HEK293 (cell line): ENCODE measurements around the gene CNOT4.

ENCODE experiments used
- CTCF ChIA-PET: fragments of 350-600 bp; formaldehyde crosslinking; extraction: SDS; loops from one replicate; lab custom pipeline; 2021; ENCODE audit warnings: antibody characterized with exemption; lab: Yijun Ruan, JAX
- POLR2A ChIA-PET: fragments of 300-600 bp; formaldehyde crosslinking; extraction: SDS; loops from one replicate; lab custom pipeline; 2020; ENCODE audit warnings: antibody characterized with exemption, inconsistent platforms; lab: Yijun Ruan, JAX
- H3K27ac ChIP-seq: fragments of 200-500 bp; sonication (Bioruptor generic); 2 replicates; pipeline ENCODE4 v1.5.1; 2014; ENCODE audit warnings: low read depth, low read length, control low read depth, inconsistent platforms; ENCODE audit errors: extremely low read depth
- H3K36me3 ChIP-seq, 2 experiments: fragments of 200-500 bp in 1 of 2; sonication (Bioruptor generic) in 1 of 2; 1 replicate in 1 of 2; 2 replicates in 1 of 2; pipeline ENCODE4 v1.5.1; 2014 to 2017; ENCODE audit warnings: inconsistent platforms in 2 of 2, low read length in 2 of 2; ENCODE audit not compliant: control insufficient read depth in 2 of 2, insufficient read depth in 1 of 2
- H3K4me1 ChIP-seq: fragments of 200-500 bp; sonication (Bioruptor generic); 2 replicates; pipeline ENCODE4 v1.5.1; 2014; ENCODE audit warnings: mild to moderate bottlenecking, low read length, inconsistent platforms; ENCODE audit not compliant: control insufficient read depth, insufficient read depth
- H3K4me3 ChIP-seq: 2 replicates; pipeline ENCODE4 v1.5.1; 2011; ENCODE audit warnings: low read depth, mild to moderate bottlenecking, control low read depth, low read length, moderate library complexity
- H3K9me3 ChIP-seq: fragments of 200-500 bp; sonication (Bioruptor generic); 2 replicates; pipeline ENCODE4 v1.5.1; 2014; ENCODE audit warnings: low read depth, low read length, inconsistent platforms; ENCODE audit not compliant: control insufficient read depth, insufficient read depth
- BCL11A ChIP-seq: fragments of 450-650 bp; formaldehyde crosslinking; IDR thresholded peaks from 2 replicates; pipeline ENCODE4 v1.5.1; 2016; ENCODE audit warnings: low read depth, missing biosample characterization, missing genetic modification characterization
- GLI2 ChIP-seq: fragments of 450-650 bp; formaldehyde crosslinking; IDR thresholded peaks from 2 replicates; pipeline ENCODE4; 2017; ENCODE audit warnings: missing biosample characterization, missing genetic modification characterization, low read depth, borderline replicate concordance
- KLF10 ChIP-seq: fragments of 450-650 bp; IDR thresholded peaks from 2 replicates; pipeline ENCODE4 v1.5.1; 2018; ENCODE audit warnings: missing biosample characterization, mild to moderate bottlenecking, missing genetic modification characterization
- KLF9 ChIP-seq: fragments of 450-650 bp; formaldehyde crosslinking; IDR thresholded peaks from 2 replicates; pipeline ENCODE4 v1.5.1; 2016; ENCODE audit warnings: missing biosample characterization, missing genetic modification characterization, low read depth
- MEIS1 ChIP-seq: sonication (generic); formaldehyde crosslinking; IDR thresholded peaks from 2 replicates; pipeline ENCODE4 v1.8.1; 2022; ENCODE audit warnings: missing genetic modification reagents, mild to moderate bottlenecking, borderline replicate concordance
- SETDB1 ChIP-seq: IDR thresholded peaks from one replicate; pipeline ENCODE4 v1.6.1; 2017; ENCODE audit warnings: mild to moderate bottlenecking, low read length, moderate library complexity, mixed read lengths; ENCODE audit not compliant: insufficient read length
- SP3 ChIP-seq: fragments of 450-650 bp; formaldehyde crosslinking; IDR thresholded peaks from 2 replicates; pipeline ENCODE4 v1.5.1; 2016; ENCODE audit warnings: missing biosample characterization, missing genetic modification characterization
- YY1 ChIP-seq: fragments of 450-650 bp; formaldehyde crosslinking; IDR thresholded peaks from 2 replicates; pipeline ENCODE4 v1.5.1; 2018; ENCODE audit warnings: missing biosample characterization, missing genetic modification characterization
- ZFHX2 ChIP-seq: fragments of 450-650 bp; formaldehyde crosslinking; conservative IDR thresholded peaks from 2 replicates; pipeline ENCODE4 v1.5.1; 2016; ENCODE audit warnings: missing biosample characterization, missing genetic modification characterization
- ZNF148 ChIP-seq: fragments of 450-650 bp; formaldehyde crosslinking; IDR thresholded peaks from 2 replicates; pipeline ENCODE4 v1.5.0; 2017; ENCODE audit warnings: missing biosample characterization, missing genetic modification characterization, borderline replicate concordance
- ZNF175 ChIP-seq: fragments of 450-650 bp; formaldehyde crosslinking; IDR thresholded peaks from 2 replicates; pipeline ENCODE4 v1.5.1; 2016; ENCODE audit warnings: missing biosample characterization, missing genetic modification characterization
- ZNF280D ChIP-seq: fragments of 450-650 bp; formaldehyde crosslinking; IDR thresholded peaks from 2 replicates; pipeline ENCODE4 v1.5.1; 2016; ENCODE audit warnings: missing biosample characterization, missing genetic modification characterization
- ZNF37A ChIP-seq: fragments of 450-650 bp; IDR thresholded peaks from 2 replicates; pipeline ENCODE4 v1.5.1; 2018; ENCODE audit warnings: missing biosample characterization, missing genetic modification characterization
- ZNF514 ChIP-seq: fragments of 450-650 bp; formaldehyde crosslinking; IDR thresholded peaks from 2 replicates; pipeline ENCODE4 v1.5.1; 2016; ENCODE audit warnings: missing biosample characterization, missing genetic modification characterization
- ZNF518A ChIP-seq: fragments of 450-650 bp; formaldehyde crosslinking; conservative IDR thresholded peaks from 2 replicates; pipeline ENCODE4 v1.5.1; 2016; ENCODE audit warnings: low read depth, missing biosample characterization, missing genetic modification characterization
- ZNF529 ChIP-seq: fragments of 450-650 bp; formaldehyde crosslinking; IDR thresholded peaks from 2 replicates; pipeline ENCODE4 v1.5.1; 2017; ENCODE audit warnings: missing genetic modification characterization, missing biosample characterization; ENCODE audit not compliant: insufficient replicate concordance
- ZNF629 ChIP-seq: fragments of 450-650 bp; formaldehyde crosslinking; IDR thresholded peaks from 2 replicates; pipeline ENCODE4 v1.5.1; 2017; ENCODE audit warnings: missing biosample characterization, missing genetic modification characterization
- ZNF677 ChIP-seq: fragments of 450-650 bp; IDR thresholded peaks from 2 replicates; pipeline ENCODE4 v1.5.0; 2018; ENCODE audit warnings: missing biosample characterization, mild to moderate bottlenecking, missing genetic modification characterization, moderate library complexity
- ZNF76 ChIP-seq: fragments of 450-650 bp; formaldehyde crosslinking; IDR thresholded peaks from 2 replicates; pipeline ENCODE4; 2016; ENCODE audit warnings: low read depth, missing biosample characterization, missing genetic modification characterization, borderline replicate concordance
- ZNF768 ChIP-seq: fragments of 450-650 bp; formaldehyde crosslinking; IDR thresholded peaks from 2 replicates; pipeline ENCODE4 v1.5.1; 2018; ENCODE audit warnings: missing biosample characterization, mild to moderate bottlenecking, missing genetic modification characterization
- ZNF830 ChIP-seq: fragments of 450-650 bp; IDR thresholded peaks from 2 replicates; pipeline ENCODE4 v1.5.0; 2018; ENCODE audit warnings: missing biosample characterization, missing genetic modification characterization, low read depth, mild to moderate bottlenecking, moderate library complexity
- TF ChIP-seq, protein P1 (sequence below): fragments of 450-650 bp; formaldehyde crosslinking; IDR thresholded peaks from 2 replicates; pipeline ENCODE4; 2016; ENCODE audit warnings: missing biosample characterization, missing genetic modification characterization
- TF ChIP-seq, protein P2 (sequence below): fragments of 450-650 bp; formaldehyde crosslinking; IDR thresholded peaks from 2 replicates; pipeline ENCODE4 v1.5.1; 2016; ENCODE audit warnings: missing biosample characterization, missing genetic modification characterization

Gene CNOT4

GRCh38 chr7:135525426-135525825, 15.5 kb upstream of the CNOT4 start:
- no peak for TF ChIP-seq KLF9 (tag by site-specific recombination)
- TF ChIP-seq ZNF677 (tag by site-specific recombination), result no peak
- TF ChIP-seq ZFHX2 (tag by site-specific recombination), result no peak
- no peak for TF ChIP-seq SETDB1
- no peak for TF ChIP-seq KLF10 (tag by site-specific recombination)
- TF ChIP-seq, protein P1, sequence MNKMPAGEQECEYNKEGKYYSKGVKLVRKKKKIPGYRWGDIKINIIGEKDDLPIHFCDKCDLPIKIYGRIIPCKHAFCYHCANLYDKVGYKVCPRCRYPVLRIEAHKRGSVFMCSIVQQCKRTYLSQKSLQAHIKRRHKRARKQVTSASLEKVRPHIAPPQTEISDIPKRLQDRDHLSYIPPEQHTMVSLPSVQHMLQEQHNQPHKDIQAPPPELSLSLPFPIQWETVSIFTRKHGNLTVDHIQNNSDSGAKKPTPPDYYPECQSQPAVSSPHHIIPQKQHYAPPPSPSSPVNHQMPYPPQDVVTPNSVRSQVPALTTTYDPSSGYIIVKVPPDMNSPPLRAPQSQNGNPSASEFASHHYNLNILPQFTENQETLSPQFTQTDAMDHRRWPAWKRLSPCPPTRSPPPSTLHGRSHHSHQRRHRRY (tag by site-specific recombination), result no peak
- no peak for TF ChIP-seq YY1 (tag by site-specific recombination)
- TF ChIP-seq ZNF830 (tag by site-specific recombination), result no peak
- TF ChIP-seq ZNF514 (tag by site-specific recombination), result no peak
- no peak for TF ChIP-seq ZNF76 (tag by site-specific recombination)
- TF ChIP-seq, protein P2, sequence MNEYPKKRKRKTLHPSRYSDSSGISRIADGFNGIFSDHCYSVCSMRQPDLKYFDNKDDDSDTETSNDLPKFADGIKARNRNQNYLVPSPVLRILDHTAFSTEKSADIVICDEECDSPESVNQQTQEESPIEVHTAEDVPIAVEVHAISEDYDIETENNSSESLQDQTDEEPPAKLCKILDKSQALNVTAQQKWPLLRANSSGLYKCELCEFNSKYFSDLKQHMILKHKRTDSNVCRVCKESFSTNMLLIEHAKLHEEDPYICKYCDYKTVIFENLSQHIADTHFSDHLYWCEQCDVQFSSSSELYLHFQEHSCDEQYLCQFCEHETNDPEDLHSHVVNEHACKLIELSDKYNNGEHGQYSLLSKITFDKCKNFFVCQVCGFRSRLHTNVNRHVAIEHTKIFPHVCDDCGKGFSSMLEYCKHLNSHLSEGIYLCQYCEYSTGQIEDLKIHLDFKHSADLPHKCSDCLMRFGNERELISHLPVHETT (tag by site-specific recombination), result no peak
- TF ChIP-seq ZNF280D (tag by site-specific recombination), result no peak
- TF ChIP-seq ZNF529, result no peak
- no peak for TF ChIP-seq ZNF175 (tag by site-specific recombination)
- H3K36me3 ChIP-seq, result no peaks in the 10 kb centered on the region

DNA sequence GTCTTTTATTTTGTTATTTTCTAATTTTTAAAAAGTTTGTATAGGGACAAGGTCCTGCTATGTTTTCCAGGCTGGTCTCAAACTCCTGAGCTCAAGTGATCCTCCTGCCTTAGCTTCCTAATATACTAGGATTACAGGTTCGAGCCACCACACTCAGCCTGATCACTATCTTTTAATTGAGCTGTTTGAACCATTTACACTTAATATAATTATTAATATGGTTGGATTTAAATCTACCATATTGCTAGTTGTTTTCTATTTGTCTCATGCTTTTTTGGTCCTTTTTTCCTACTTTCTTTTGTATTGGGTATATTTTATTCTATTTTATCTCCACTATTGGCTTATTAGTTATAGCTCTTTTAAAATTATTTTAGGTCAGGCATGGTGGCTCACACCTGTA, 13.2 kb upstream of the CNOT4 start:
- CTCF ChIA-PET, result interaction anchor here (0.6 kb wide), 2 partner anchors 13 to 248 kb away, joined by 3 to 4 read pairs; no protein-coding TSS in a partner anchor
- POLR2A ChIA-PET, result no interaction called here
- H3K4me1 ChIP-seq, result no peaks in the 10 kb centered on the region
- TF ChIP-seq ZNF830 (tag by site-specific recombination) (no peak), BCL11A (tag by site-specific recombination) (no peak), MEIS1 (CRISPR knock-in tag) (no peak), ZNF629 (tag by site-specific recombination) (no peak), SP3 (tag by site-specific recombination) (no peak), ZNF768 (no peak), ZNF148 (tag by site-specific recombination) (no peak), GLI2 (tag by site-specific recombination) (no peak), ZNF518A (tag by site-specific recombination) (no peak), ZNF37A (tag by site-specific recombination) (no peak)

More at GRCh38 chr7:135525426-135525825, 15.5 kb upstream of the CNOT4 start:
- H3K9me3 ChIP-seq, result no peaks in the 10 kb centered on the region
- no peaks in the 10 kb centered on the region for H3K4me1 ChIP-seq
- POLR2A ChIA-PET, result interaction anchor here (0.7 kb wide), 1 partner anchor 18 kb away, joined by 11 read pairs; no protein-coding TSS in a partner anchor
- CTCF ChIA-PET, result interaction anchor here (0.8 kb wide), 2 partner anchors 119 to 170 kb away, joined by 3 read pairs; no protein-coding TSS in a partner anchor
- no peak overlapping the region for H3K4me3 ChIP-seq
- H3K27ac ChIP-seq, result no peak overlapping the region

More for the DNA sequence above, 13.2 kb upstream of the CNOT4 start:
- H3K36me3 ChIP-seq, result no peaks in the 10 kb centered on the region
- no peaks in the 10 kb centered on the region for H3K9me3 ChIP-seq
- H3K27ac ChIP-seq, result no peak overlapping the region
- H3K4me3 ChIP-seq, result no peak overlapping the region
